Measurements from ENCODE around the gene KDM4C. TPM values are rescaled to one million over a fixed set of nuclear protein-coding genes. Genes with fewer than 3 reads are reported as not detected.

KDM4C gene
- total and polyA plus RNA-seq, 2 of the 8 experiments (the other 6 are each of a cell fraction or from before 2014, with no cell fraction given) = 13.0 to 26.1 TPM

GRCh38 chr9:7185612-7186011 is 427.8 kb downstream of the KDM4C start:
- FAIRE-seq (no peak), DNase-seq (ENCODE audit: low read depth in 1 of 2, low spot score in 2 of 2) (peak in 1 of 2 experiments; percentile 21)
- CTCF ChIA-PET (ENCODE audit: partially characterized antibody) = interaction anchor here (0.6 to 4.2 kb wide), 39 partner anchors 9 to 632 kb away, joined by 3 to 24 read pairs (median 4); no protein-coding TSS in a partner anchor

More at GRCh38 chr9:7185612-7186011, 427.8 kb downstream of the KDM4C start:
- Histone ChIP-seq H3K27me3 (replicated peaks in 1 of 4; ENCODE audit: control insufficient read depth in 3 of 4, extremely low read depth in 1 of 4, insufficient read depth in 3 of 4, low read length in 3 of 4) (no peaks in the 10 kb centered on the region), H2AFZ (ENCODE audit: low read length) (no peak overlapping the region), H3K36me3 (ENCODE audit: control insufficient read depth in 2 of 4, insufficient read depth in 4 of 4, low read length in 3 of 4) (no peaks in the 10 kb centered on the region; a peak in 1 of 8 replicates), H3K27ac (ENCODE audit: low read depth, low read length) (no peak overlapping the region), H3K4me2 (ENCODE audit: insufficient read depth in 1 of 2, low read depth in 2 of 2, low read length in 2 of 2) (no peak overlapping the region), H3K79me2 (ENCODE audit: control insufficient read depth in 1 of 2, insufficient read depth in 2 of 2, low read length in 2 of 2) (no peaks in the 10 kb centered on the region), H3K14ac (ENCODE audit: insufficient read length) (no peak overlapping the region), H3K79me1 (ENCODE audit: low read depth, low read length) (no peaks in the 10 kb centered on the region; the same call in 1 of the 2 replicates), H2BK120ac (replicated peaks; ENCODE audit: low read depth, low read length) (no peak overlapping the region), H3K9me3 (ENCODE audit: insufficient read depth in 2 of 2, low read depth in 1 of 2, low read length in 1 of 2) (peaks cover 14 to 15% of the 10 kb centered on the region in 2 experiments; a peak in 2 of 4 replicates), H2BK20ac (ENCODE audit: low read length) (no peak overlapping the region), H3K9ac (replicated peaks in 1 of 4; ENCODE audit: extremely low read depth in 1 of 4, low read depth in 3 of 4, low read length in 3 of 4) (no peak overlapping the region), H3K4me3 (ENCODE audit: extremely low read depth in 1 of 4, insufficient read depth in 2 of 4, low read depth in 3 of 4, low read length in 4 of 4) (no peak overlapping the region), H3K23ac (ENCODE audit: insufficient read length) (no peak overlapping the region), H2AK5ac (ENCODE audit: low read depth, low read length) (no peak overlapping the region; the same call in 1 of the 2 replicates), H2BK12ac (ENCODE audit: low read depth, low read length) (no peak overlapping the region), H3K4ac (replicated peaks; ENCODE audit: insufficient read length, low read depth, low read length) (no peak overlapping the region), H2BK15ac (ENCODE audit: low read length) (no peak overlapping the region), H4K20me1 (replicated peaks in 1 of 2; ENCODE audit: control insufficient read depth in 1 of 2, insufficient read depth in 2 of 2, low read length in 2 of 2) (no peaks in the 10 kb centered on the region), H3K4me1 (replicated peaks in 1 of 4; ENCODE audit: control insufficient read depth in 3 of 4, insufficient read depth in 4 of 4, low read length in 3 of 4) (no peaks in the 10 kb centered on the region), H3K18ac (ENCODE audit: extremely low read depth, low read length) (no peak overlapping the region), H3K56ac (replicated peaks; ENCODE audit: insufficient read length, low read depth, low read length) (no peak overlapping the region), H4K8ac (ENCODE audit: extremely low read depth, insufficient read depth, low read length) (no peak overlapping the region), H4K91ac (replicated peaks; ENCODE audit: insufficient read length, low read length) (no peak overlapping the region), H2BK5ac (ENCODE audit: low read depth, low read length) (no peak overlapping the region), H3K23me2 (ENCODE audit: low read depth, low read length) (no peaks in the 10 kb centered on the region), H4K5ac (ENCODE audit: insufficient read length, low read depth, low read length) (no peak overlapping the region)
- TF ChIP-seq TEAD4 (IDR thresholded peaks at IDR 0.05; ENCODE audit: low read depth, low read length) (peak; percentile 76; the same call in 1 of the 2 replicates), SIN3A (conservative IDR thresholded peaks at IDR 0.05 in 1 of 2, IDR thresholded peaks at IDR 0.05 in 1 of 2; ENCODE audit: low read depth in 1 of 2, low read length in 2 of 2) (no peak), JUND (IDR thresholded peaks at IDR 0.05; ENCODE audit: low read length) (peak; percentile 88), RNF2 (IDR thresholded peaks at IDR 0.05; ENCODE audit: borderline replicate concordance, low read depth, low read length, missing control alignments, poor library complexity, severe bottlenecking) (no peak), JUN (IDR thresholded peaks at IDR 0.05; ENCODE audit: low read depth, low read length) (peak; percentile 61; the same call in 1 of the 2 replicates)
- POLR2A ChIA-PET (ENCODE audit: partially characterized antibody) = no interaction called here

Measured in H1 (cell line).